Keratinocyte (primary cell): Measurements from ENCODE around the gene MAP3K9. TPM values are rescaled to one million over a fixed set of nuclear protein-coding genes. Genes with fewer than 3 reads are reported as not detected.

Experiments used
- DNase-seq: peaks from one replicate; pipeline ENCODE4 v3.0.0-alpha.2; 2011; ENCODE audit warnings: low read depth, missing footprints, low spot score
- FAIRE-seq: peaks from 2 replicates; lab custom pipeline; 2011; peaks lifted over from hg19 to GRCh38; lab: Jason Lieb, UNC
- H2AFZ ChIP-seq: 2 replicates; pipeline ENCODE4 v1.6.0; 2012; ENCODE audit warnings: low read length, control low read depth, inconsistent platforms; ENCODE audit not compliant: control insufficient read depth
- H3K27ac ChIP-seq: 2 replicates; pipeline ENCODE4 v1.5.1; 2011; ENCODE audit warnings: low read length; ENCODE audit not compliant: control insufficient read depth, insufficient read depth
- H3K27me3 ChIP-seq: 3 replicates; pipeline ENCODE4 v1.6.0; 2011; ENCODE audit warnings: low read length; ENCODE audit not compliant: control insufficient read depth, insufficient read depth; ENCODE audit errors: extremely low read depth
- H3K36me3 ChIP-seq, 2 experiments: 2 replicates in 1 of 2; 3 replicates in 1 of 2; pipeline ENCODE4 v1.5.1; 2011; ENCODE audit warnings: low read length in 2 of 2, mild to moderate bottlenecking in 1 of 2; ENCODE audit not compliant: control insufficient read depth in 2 of 2, insufficient read depth in 2 of 2; ENCODE audit errors: extremely low read depth in 1 of 2
- H3K4me1 ChIP-seq: 3 replicates; pipeline ENCODE4 v1.5.1; 2011; ENCODE audit warnings: low read length; ENCODE audit not compliant: control insufficient read depth, insufficient read depth; ENCODE audit errors: extremely low read depth
- H3K4me2 ChIP-seq: 3 replicates; pipeline ENCODE4 v1.6.0; 2011; ENCODE audit warnings: low read depth, low read length; ENCODE audit not compliant: control insufficient read depth, insufficient read depth; ENCODE audit errors: extremely low read depth
- H3K4me3 ChIP-seq, 3 experiments: fragments of 200-600 bp in 1 of 3; sonication (generic) in 1 of 3; 2 replicates in 2 of 3; 3 replicates in 1 of 3; pipeline ENCODE4 v1.5.1; 2011 to 2016; ENCODE audit warnings: low read length in 3 of 3, mild to moderate bottlenecking in 3 of 3, control low read depth in 2 of 3, inconsistent platforms in 1 of 3, low read depth in 1 of 3, mixed read lengths in 1 of 3, mixed run types in 1 of 3, moderate library complexity in 1 of 3; ENCODE audit not compliant: control insufficient read depth in 2 of 3, insufficient read depth in 2 of 3; ENCODE audit errors: extremely low read depth in 1 of 3
- H3K79me2 ChIP-seq: 2 replicates; pipeline ENCODE4 v1.6.0; 2012; ENCODE audit warnings: low read length; ENCODE audit not compliant: control insufficient read depth, insufficient read depth
- H3K9ac ChIP-seq: 3 replicates; pipeline ENCODE4 v1.6.0; 2011; ENCODE audit warnings: low read length; ENCODE audit not compliant: control insufficient read depth, insufficient read depth; ENCODE audit errors: extremely low read depth
- H3K9me1 ChIP-seq: 3 replicates; pipeline ENCODE4 v1.6.0; 2011; ENCODE audit warnings: low read length; ENCODE audit not compliant: control insufficient read depth, insufficient read depth; ENCODE audit errors: extremely low read depth
- H3K9me3 ChIP-seq: 2 replicates; pipeline ENCODE4 v1.5.1; 2012; ENCODE audit warnings: low read depth, low read length; ENCODE audit not compliant: control insufficient read depth
- H4K20me1 ChIP-seq: 3 replicates; pipeline ENCODE4 v1.6.0; 2011; ENCODE audit warnings: low read length; ENCODE audit not compliant: control insufficient read depth, insufficient read depth; ENCODE audit errors: extremely low read depth
- EZH2 ChIP-seq: IDR thresholded peaks from one replicate; pipeline ENCODE4 v1.6.1; 2012; ENCODE audit warnings: inconsistent platforms, mild to moderate bottlenecking, low read length, moderate library complexity
- dilution Hi-C: fragments of 300-500 bp; cut with MboI; formaldehyde crosslinking; loops from one replicate; pipeline ENCODE4 v1.7.0; 2020; ENCODE audit warnings: low sequenced_read_pairs; ENCODE audit not compliant: extremely low pct_ligation_motif_present
- polyA plus RNA-seq, 5 experiments: library from polyadenylated mRNA; depleted of rRNA in 3 of 5; stranded (reverse) in 3 of 5; stranded (forward) in 1 of 5; unstranded in 1 of 5; fragments of >200 nt; gene quantifications; 1 replicate in 1 of 5; 2 replicates in 3 of 5; 3 replicates in 1 of 5; pipeline versions ENCODE4 v1.2.1 to v1.2.3, GENCODE V29; 2011 to 2012; ENCODE audit warnings: missing spikeins in 2 of 5, low read depth in 1 of 5, low replicate concordance in 1 of 5
- TF ChIP-seq, protein P1 (sequence below), 3 experiments: IDR thresholded peaks in 1 of 3; conservative IDR thresholded peaks in 1 of 3; optimal IDR thresholded peaks in 1 of 3; 2 replicates in 2 of 3; 3 replicates in 1 of 3; pipeline versions ENCODE3 to v1.5.1; 2011; ENCODE audit warnings: low read length in 3 of 3, mild to moderate bottlenecking in 3 of 3, moderate library complexity in 2 of 3, control low read depth in 1 of 3, inconsistent platforms in 1 of 3; ENCODE audit not compliant: insufficient read depth in 2 of 3; ENCODE audit errors: extremely low read depth in 1 of 3

The MAP3K9 gene
- polyA plus RNA-seq, 1 donor (not counting 4 experiments of a cell fraction or from before 2014, with no cell fraction given), result 7.2 TPM

DNA sequence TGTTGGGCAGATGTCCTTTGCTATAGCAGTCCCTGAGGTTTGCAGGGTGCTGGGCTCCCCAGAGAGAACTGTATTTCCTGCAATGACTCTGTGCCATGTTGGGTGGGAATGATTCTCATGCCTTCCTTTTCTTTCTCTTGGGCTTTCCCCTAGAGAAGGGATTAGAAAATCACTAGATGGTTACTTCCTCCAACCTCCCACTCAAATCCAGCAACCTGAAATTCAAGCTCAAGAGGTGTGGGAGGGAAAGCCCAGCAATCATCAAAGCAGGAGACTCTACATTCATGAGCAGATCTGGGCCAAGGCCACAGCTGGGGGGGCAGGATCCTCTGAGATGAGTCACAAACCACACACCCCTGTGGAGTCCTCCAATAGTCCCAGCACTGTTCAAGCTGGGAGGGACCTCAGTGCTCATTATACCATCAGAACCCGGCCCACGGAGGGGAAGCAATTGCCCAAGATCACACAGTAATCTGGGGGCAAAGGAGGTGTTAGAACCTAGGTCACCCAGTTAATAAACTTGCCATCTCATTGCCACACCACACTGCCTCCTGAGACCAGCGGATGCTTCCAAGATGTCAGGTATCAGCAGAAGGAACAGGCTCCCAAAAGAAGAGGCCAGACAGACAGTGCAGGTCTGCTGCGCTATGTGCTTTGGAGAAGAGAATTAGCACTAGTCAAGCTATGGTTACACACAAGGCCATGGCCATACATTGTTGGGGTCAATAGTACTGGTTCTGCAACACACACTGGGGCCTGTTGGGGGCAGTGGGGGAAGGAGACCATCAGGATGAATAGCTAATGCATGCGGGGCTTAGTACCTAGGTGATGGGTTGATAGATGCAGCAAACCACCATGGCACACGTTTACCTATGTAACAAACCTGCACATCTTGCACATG is 101.9 kb downstream of the MAP3K9 start:
- H3K9me3 ChIP-seq, result no peaks in the 10 kb centered on the region
- no peaks in the 10 kb centered on the region for H4K20me1 ChIP-seq
- no peaks in the 10 kb centered on the region for H3K36me3 ChIP-seq
- FAIRE-seq (peak; percentile 85), DNase-seq (no peak)
- peak overlapping the region; percentile 17 for H2AFZ ChIP-seq
- no peaks in the 10 kb centered on the region for H3K27me3 ChIP-seq
- H3K4me1 ChIP-seq, result peaks cover 24% of the 10 kb centered on the region
- no peaks in the 10 kb centered on the region for H3K79me2 ChIP-seq
- no peaks in the 10 kb centered on the region for H3K9me1 ChIP-seq
- dilution Hi-C loops, result no loop called here
- no peak overlapping the region for H3K9ac ChIP-seq
- H3K27ac ChIP-seq, result no peak overlapping the region
- peak overlapping the region; percentile 43 for H3K4me2 ChIP-seq
- H3K4me3 ChIP-seq, result no peak overlapping the region
- TF ChIP-seq, protein P1, sequence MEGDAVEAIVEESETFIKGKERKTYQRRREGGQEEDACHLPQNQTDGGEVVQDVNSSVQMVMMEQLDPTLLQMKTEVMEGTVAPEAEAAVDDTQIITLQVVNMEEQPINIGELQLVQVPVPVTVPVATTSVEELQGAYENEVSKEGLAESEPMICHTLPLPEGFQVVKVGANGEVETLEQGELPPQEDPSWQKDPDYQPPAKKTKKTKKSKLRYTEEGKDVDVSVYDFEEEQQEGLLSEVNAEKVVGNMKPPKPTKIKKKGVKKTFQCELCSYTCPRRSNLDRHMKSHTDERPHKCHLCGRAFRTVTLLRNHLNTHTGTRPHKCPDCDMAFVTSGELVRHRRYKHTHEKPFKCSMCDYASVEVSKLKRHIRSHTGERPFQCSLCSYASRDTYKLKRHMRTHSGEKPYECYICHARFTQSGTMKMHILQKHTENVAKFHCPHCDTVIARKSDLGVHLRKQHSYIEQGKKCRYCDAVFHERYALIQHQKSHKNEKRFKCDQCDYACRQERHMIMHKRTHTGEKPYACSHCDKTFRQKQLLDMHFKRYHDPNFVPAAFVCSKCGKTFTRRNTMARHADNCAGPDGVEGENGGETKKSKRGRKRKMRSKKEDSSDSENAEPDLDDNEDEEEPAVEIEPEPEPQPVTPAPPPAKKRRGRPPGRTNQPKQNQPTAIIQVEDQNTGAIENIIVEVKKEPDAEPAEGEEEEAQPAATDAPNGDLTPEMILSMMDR (optimal IDR thresholded peaks at IDR 0.05 in 1 of 3, IDR thresholded peaks at IDR 0.05 in 1 of 3, conservative IDR thresholded peaks at IDR 0.05 in 1 of 3; ENCODE audit: extremely low read depth in 1 of 3, insufficient read depth in 2 of 3, low read length in 3 of 3), result no peak
- no peak for TF ChIP-seq EZH2

DNA sequence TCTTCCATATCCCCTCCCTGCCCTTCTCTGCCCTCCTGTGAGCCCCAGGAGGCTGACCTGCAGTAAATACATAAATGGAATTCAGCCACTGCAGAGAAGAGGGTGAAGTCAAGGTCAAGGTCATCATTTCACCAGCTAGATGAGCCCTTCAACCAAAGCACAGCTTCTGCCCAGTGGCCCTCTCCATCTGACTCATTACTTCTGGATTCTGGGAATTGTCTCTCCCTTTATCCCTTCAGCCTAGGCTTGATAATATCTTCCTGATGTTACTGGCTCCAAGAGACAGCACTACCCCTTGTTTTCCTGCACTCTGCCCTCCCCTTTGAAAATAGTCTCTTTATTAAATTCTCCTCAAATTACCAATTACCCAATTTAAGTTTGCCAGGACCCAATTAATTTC is 103.1 kb downstream of the MAP3K9 start:
- H3K4me1 ChIP-seq, result peaks cover 24% of the 10 kb centered on the region
- H3K79me2 ChIP-seq, result no peaks in the 10 kb centered on the region
- no peaks in the 10 kb centered on the region for H3K9me3 ChIP-seq
- no peak overlapping the region for H3K9ac ChIP-seq
- no peaks in the 10 kb centered on the region for H3K27me3 ChIP-seq
- no peak overlapping the region for H3K4me2 ChIP-seq
- H2AFZ ChIP-seq, result no peak overlapping the region
- DNase-seq, result no peak
- no peak overlapping the region for H3K4me3 ChIP-seq
- TF ChIP-seq, protein P1 (optimal IDR thresholded peaks at IDR 0.05 in 1 of 3, IDR thresholded peaks at IDR 0.05 in 1 of 3, conservative IDR thresholded peaks at IDR 0.05 in 1 of 3; ENCODE audit: extremely low read depth in 1 of 3, insufficient read depth in 2 of 3, low read length in 3 of 3), result no peak
- TF ChIP-seq EZH2, result no peak
- dilution Hi-C loops, result no loop called here
- FAIRE-seq, result no peak
- H3K9me1 ChIP-seq, result no peaks in the 10 kb centered on the region
- H4K20me1 ChIP-seq, result no peaks in the 10 kb centered on the region
- no peak overlapping the region for H3K27ac ChIP-seq
- no peaks in the 10 kb centered on the region for H3K36me3 ChIP-seq
